Measurements from ENCODE around the gene TRNAU1AP.

DNA sequence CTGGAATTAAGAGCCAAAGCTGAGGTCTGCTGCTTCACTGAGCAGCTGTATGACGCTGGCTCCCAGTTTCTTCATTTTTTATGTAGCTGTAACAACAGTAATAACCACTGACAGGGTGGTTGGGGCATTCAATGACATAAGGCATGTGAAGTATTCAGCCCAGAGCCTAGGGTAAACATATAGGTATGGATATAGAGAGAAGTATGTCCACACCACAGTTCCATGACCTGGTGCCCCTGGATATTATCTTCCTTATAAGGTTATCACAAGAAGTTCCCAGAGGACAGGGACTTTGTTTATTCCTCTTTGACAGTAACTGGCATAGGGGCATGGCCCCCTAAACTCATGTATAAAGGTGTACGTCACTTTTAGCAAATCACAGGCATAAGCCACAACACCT lies 53.9 kb downstream of the TRNAU1AP start:
- TF ChIP-seq POLR2AphosphoS5 (IDR thresholded peaks at IDR 0.05; ENCODE audit: borderline replicate concordance, low read depth, low read length) (no peak), EZH2 (IDR thresholded peaks at IDR 0.05) (no peak)

All from SK-N-MC (cell line).